Ascending aorta (tissue), 2 donors: ENCODE results near the gene SLC35F3. TPM values are rescaled to one million over a fixed set of nuclear protein-coding genes. Genes with fewer than 3 reads are reported as not detected.

Source experiments
- DNase-seq, 2 donors: peaks; one replicate each; pipeline ENCODE4 v3.0.0-alpha.2; 2019; ENCODE audit warnings: low spot score in 2 of 2
- H3K27ac ChIP-seq, 2 donors: fragments of 200-600 bp; sonication (generic); one replicate each; pipeline ENCODE4 v1.5.1; 2016 to 2017; ENCODE audit warnings: mild to moderate bottlenecking in 1 of 2
- H3K27me3 ChIP-seq: fragments of 200-600 bp; sonication (generic); one replicate; pipeline ENCODE4 v1.5.1; 2017
- H3K36me3 ChIP-seq, 2 donors: fragments of 200-600 bp; sonication (generic); one replicate each; pipeline ENCODE4 v1.5.1; 2016
- H3K4me1 ChIP-seq, 2 donors: fragments of 200-600 bp; sonication (generic); one replicate each; pipeline ENCODE4 v1.5.1; 2016 to 2017; ENCODE audit warnings: mild to moderate bottlenecking in 1 of 2
- H3K4me3 ChIP-seq, 2 donors: fragments of 200-600 bp; sonication (generic); one replicate each; pipeline ENCODE4 v1.5.1; 2016 to 2017; ENCODE audit warnings: mild to moderate bottlenecking in 1 of 2
- H3K9me3 ChIP-seq, 2 donors: fragments of 200-600 bp; sonication (generic); one replicate each; pipeline ENCODE4 v1.5.1; 2016
- CTCF ChIP-seq, 3 experiments: fragments of 200-600 bp in 2 of 3; fragments of 450-650 bp in 1 of 3; sonication (generic) in 2 of 3; IDR thresholded peaks; one replicate each; pipeline ENCODE4 v1.5.1; 2016 to 2019; ENCODE audit warnings: antibody characterized with exemption in 3 of 3, mild to moderate bottlenecking in 1 of 3, moderate library complexity in 1 of 3
- intact Hi-C: fragments of 100-400 bp; cut with DNase I; formaldehyde crosslinking; loops from one replicate; pipeline ENCODE4 v1.15.1; 2023
- total RNA-seq: library from RNA; depleted of rRNA; stranded (reverse); fragments of >200 nt; gene quantifications from one replicate; pipeline ENCODE4 v1.1.0, GENCODE V29; 2016

The SLC35F3 gene
- total RNA-seq, 1 donor from 2014 or later, result 1.4 TPM

GRCh38 chr1:234262754-234263105 lies 358.3 kb downstream of the SLC35F3 start:
- intact Hi-C loops, result no loop called here
- H3K36me3 ChIP-seq, result no peaks in the 10 kb centered on the region
- no peak overlapping the region for H3K27ac ChIP-seq
- H3K4me1 ChIP-seq, result no peaks in the 10 kb centered on the region
- no peak overlapping the region for H3K4me3 ChIP-seq
- no peak for TF ChIP-seq CTCF (IDR thresholded peaks at IDR 0.05)
- no peaks in the 10 kb centered on the region for H3K27me3 ChIP-seq
- peaks cover 0 to 5% of the 10 kb centered on the region in 2 donors for H3K9me3 ChIP-seq
- no peak for DNase-seq

- no peak for TF ChIP-seq CTCF (IDR thresholded peaks at IDR 0.05)
- no peaks in the 10 kb centered on the region for H3K4me1 ChIP-seq
- no peaks in the 10 kb centered on the region for H3K27me3 ChIP-seq
- DNase-seq, result no peak
- H3K4me3 ChIP-seq, result no peak overlapping the region
- intact Hi-C loops, result no loop called here
- no peak overlapping the region for H3K27ac ChIP-seq
- no peaks in the 10 kb centered on the region for H3K36me3 ChIP-seq
- no peaks in the 10 kb centered on the region for H3K9me3 ChIP-seq
Measured at GRCh38 chr1:234264832-234265231, 360.4 kb downstream of the SLC35F3 start.

- no peaks in the 10 kb centered on the region for H3K4me1 ChIP-seq
- intact Hi-C loops, result no loop called here
Measured at GRCh38 chr1:234265321-234265720, 360.8 kb downstream of the SLC35F3 start.

GRCh38 chr1:234265861-234266260 lies 361.4 kb downstream of the SLC35F3 start:
- no peaks in the 10 kb centered on the region for H3K27me3 ChIP-seq
- intact Hi-C loops, result no loop called here
- no peak overlapping the region for H3K4me3 ChIP-seq
- H3K9me3 ChIP-seq, result no peaks in the 10 kb centered on the region
- H3K4me1 ChIP-seq, result no peaks in the 10 kb centered on the region
- TF ChIP-seq CTCF (IDR thresholded peaks at IDR 0.05), result no peak
- no peak for DNase-seq
- H3K36me3 ChIP-seq, result no peaks in the 10 kb centered on the region
- no peak overlapping the region for H3K27ac ChIP-seq

More at GRCh38 chr1:234265321-234265720, 360.8 kb downstream of the SLC35F3 start:
- Histone ChIP-seq H3K27me3 (no peaks in the 10 kb centered on the region), H3K27ac (no peak overlapping the region), H3K36me3 (no peaks in the 10 kb centered on the region), H3K4me3 (no peak overlapping the region), H3K9me3 (no peaks in the 10 kb centered on the region)
- no peak for DNase-seq
- no peak for TF ChIP-seq CTCF (IDR thresholded peaks at IDR 0.05)

- Histone ChIP-seq H3K4me3 (no peak overlapping the region), H3K27me3 (no peaks in the 10 kb centered on the region), H3K4me1 (no peaks in the 10 kb centered on the region), H3K36me3 (no peaks in the 10 kb centered on the region), H3K9me3 (no peaks in the 10 kb centered on the region), H3K27ac (no peak overlapping the region)
- intact Hi-C loops, result no loop called here
- no peak for DNase-seq
- TF ChIP-seq CTCF (IDR thresholded peaks at IDR 0.05), result no peak
Measured at GRCh38 chr1:234270093-234270492, 365.6 kb downstream of the SLC35F3 start.

- H3K4me1 ChIP-seq, result no peaks in the 10 kb centered on the region
- no peaks in the 10 kb centered on the region for H3K36me3 ChIP-seq
- no peaks in the 10 kb centered on the region for H3K27me3 ChIP-seq
- intact Hi-C loops, result no loop called here
- no peaks in the 10 kb centered on the region for H3K9me3 ChIP-seq
- no peak for TF ChIP-seq CTCF (IDR thresholded peaks at IDR 0.05)
- no peak overlapping the region for H3K27ac ChIP-seq
- H3K4me3 ChIP-seq, result no peak overlapping the region
- DNase-seq, result no peak
Measured at GRCh38 chr1:234270581-234271242, 366.2 kb downstream of the SLC35F3 start.
